Measurements from ENCODE around the gene SSX2IP.

The SSX2IP gene

DNA sequence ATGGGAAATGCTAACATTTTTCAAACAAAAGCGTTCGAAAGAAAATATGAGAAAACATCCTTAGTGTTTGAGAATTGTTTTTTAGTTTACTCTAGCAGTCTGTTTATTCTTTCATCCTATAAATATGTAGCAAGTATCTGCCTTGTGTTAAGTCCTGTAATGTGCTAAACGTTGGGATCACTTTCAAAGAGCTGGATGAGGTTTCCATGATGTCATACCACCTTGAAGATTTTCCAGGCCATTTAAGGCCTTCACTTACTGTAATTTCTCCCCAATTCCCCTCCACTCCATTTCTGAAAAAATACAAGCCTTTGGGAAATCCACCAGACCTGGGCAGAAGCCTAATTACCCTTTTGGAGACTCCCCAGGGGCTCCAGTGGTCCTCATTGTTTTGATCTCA, 91.8 kb downstream of the SSX2IP start:
- TF ChIP-seq CTCF (IDR thresholded peaks at IDR 0.05), result no peak

DNA sequence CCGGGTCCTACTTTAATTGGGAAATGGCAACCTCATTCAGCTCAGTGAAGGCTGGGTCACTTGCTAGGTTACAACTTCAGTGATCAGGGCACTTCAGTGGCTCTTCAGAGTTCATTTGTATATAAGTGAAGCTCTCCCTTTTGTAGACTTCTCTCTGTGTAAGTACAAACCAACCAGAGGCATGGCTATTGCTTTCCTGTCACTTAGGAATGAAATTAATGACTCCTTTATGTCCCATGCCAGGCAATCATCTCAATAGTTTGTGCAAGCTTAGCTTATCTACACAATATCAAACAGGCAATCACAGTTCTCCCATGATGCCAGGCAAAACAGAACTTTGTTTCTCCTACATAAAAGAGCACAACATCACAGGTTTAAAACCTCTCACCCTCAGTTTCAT, 93.2 kb downstream of the SSX2IP start:
- TF ChIP-seq CTCF (IDR thresholded peaks at IDR 0.05), result no peak
